HG03280 (cell line): Measurements from ENCODE around the gene RBM26.
A peak's percentile ranks its signal among the peaks of the same experiment; 100 is the strongest.
"Not testable (repeated sequence)": the region's sequence is repeated elsewhere in the genome, so short reads cannot be mapped to it uniquely, and the experiment has no call there.

Source experiments
- ATAC-seq: cut with Tn5 transposase; IDR thresholded peaks from one replicate; pipeline ENCODE4 v1.9.1; 2021; ENCODE audit warnings: mild to moderate bottlenecking, moderate library complexity; ENCODE audit not compliant: unreplicated experiment

Gene RBM26

DNA sequence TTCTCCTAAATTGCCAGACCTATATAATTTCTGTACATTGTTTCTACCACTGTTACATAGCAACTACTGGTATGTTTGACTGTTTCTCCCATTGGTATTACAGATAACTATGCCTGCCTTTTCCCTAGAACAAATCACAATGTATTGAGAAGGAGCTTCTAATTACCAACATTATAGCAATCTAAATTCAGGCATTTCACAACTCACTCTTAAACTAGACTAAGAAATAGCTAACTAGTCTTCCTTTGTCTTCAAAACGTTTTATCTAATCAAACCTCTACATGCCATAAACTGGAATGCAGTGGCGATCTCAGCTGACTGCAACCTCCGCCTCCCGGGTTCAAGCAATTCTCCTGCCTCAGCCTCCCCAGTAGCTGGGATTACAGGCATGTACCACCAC, 18.2 kb downstream of the RBM26 start:
- ATAC-seq = no peak

DNA sequence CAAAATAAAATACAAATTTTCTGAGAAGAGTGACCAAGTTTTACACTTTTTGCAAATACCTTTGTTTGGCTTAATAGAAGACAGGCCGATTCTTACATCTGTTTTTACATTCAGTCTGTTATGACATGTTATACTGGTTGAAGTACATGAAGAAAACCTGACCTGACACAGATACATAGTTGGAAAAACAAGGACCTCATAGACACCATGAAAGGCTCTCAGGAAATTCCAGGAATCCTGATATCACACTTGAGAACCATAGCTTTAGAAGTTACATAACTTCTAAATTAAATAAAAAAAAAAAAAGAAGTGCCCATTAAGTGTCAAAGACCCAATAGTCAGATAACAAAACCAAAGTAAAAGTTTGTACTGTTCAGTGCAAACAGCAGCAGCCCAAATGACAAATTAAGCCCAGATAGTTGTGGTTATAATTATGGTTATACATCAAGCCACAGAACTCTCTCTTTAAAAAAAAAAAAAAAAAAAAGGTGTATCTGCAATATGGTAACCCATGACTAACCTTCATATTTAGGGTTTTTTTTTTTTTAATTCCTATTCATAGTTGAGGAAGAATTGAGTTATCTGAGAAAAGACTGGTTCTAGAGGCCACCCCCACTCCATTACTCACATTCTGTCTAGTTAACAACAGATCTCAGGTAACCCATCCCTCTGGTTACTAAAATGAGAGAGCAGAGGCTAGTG, 19.8 kb downstream of the RBM26 start:
- ATAC-seq = peak; percentile 4

- ATAC-seq = peak; percentile 91
These were observed 20.4 kb downstream of the RBM26 start for GRCh38 chr13:79385694-79386093.

DNA sequence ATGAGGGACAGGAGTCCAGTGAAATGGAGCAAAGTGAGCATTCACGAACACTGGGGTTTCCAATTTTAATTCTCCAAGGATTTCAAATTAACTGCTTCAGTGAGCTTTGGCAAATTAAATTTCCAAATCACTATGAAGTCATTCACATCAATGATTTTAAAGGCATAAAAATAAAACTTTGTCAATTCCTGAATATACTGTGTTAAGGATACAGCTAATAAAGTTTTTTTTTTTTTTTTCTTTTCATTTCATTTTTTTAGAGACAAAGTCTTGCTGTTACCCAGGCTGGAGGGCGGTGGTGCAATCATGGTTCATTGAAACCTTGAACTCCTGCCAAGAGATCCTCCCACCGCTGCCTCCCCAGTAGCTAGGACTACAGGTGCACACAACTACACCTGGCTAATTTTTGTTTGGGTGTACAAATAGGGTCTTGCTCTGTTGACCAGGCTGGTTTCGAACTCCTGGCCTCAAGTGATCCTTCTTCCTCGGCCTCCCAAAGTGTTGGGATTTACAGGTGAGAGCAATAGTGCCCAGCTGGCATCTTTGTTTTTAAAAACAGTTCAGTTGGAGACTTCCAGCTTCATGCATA, 21.9 kb downstream of the RBM26 start:
- ATAC-seq = no peak

GRCh38 chr13:79382545-79383275, 23.3 kb downstream of the RBM26 start:
- ATAC-seq = peak; percentile 52

- ATAC-seq = no peak
These were observed 25.1 kb downstream of the RBM26 start for GRCh38 chr13:79380997-79381396.

GRCh38 chr13:79379274-79379673, 26.8 kb downstream of the RBM26 start:
- ATAC-seq = no peak

- no peak for ATAC-seq
These were observed 29.2 kb downstream of the RBM26 start for GRCh38 chr13:79376843-79377242.

DNA sequence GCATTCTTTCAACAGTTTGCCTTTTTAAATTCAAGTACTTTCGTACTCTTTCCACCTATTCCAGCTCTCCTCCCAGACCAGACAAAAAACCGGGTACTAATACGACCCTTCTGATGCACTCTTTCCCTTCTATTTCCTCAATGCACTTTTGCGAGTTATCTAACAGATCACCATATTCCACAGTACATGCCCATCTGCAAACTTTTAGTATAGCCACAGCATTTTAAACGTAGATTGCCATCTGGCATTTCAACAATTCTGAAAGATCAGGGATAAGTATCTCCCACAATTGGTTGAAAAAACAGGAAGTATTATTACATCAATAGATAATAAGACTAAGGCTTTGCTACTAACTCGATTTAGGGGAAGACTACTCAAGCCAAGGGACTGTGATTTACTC, 31.5 kb downstream of the RBM26 start:
- ATAC-seq = no peak

DNA sequence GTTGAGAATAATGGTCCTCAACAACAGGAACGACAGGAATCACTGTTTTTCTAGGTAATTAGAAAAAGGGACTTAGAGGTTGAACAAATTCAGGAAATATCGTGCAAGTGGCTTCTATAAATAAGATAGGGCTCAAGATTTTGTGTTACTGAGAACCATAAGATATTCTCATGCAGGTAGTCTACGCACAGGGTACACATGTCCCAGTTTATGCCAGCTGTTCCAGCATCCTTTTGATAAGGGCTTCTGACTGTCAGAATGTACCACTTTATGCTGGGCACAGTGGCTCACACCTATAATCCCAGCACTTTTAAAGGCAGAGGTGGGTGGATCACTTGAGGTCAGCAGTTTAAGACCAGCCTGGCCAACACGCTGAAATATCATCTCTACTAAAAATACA, 32.1 kb downstream of the RBM26 start:
- ATAC-seq = no peak

DNA sequence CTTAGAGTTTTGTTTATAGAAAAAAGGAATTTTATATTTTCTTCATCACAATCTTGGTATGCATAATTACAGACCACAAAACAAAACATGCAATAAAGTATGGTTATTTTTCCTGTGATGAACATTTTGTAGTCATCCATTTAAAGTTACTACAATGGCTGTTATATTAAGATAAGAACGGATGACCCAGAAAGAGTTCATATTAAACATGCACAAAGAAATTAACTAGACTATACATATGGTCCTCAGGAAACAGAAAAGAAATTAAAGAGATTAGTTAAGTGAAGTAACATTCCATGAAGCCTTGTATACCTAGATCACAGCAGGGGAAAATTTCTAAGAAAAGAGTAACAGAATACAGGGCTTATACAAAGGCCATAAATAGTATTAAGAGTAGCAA, 36.8 kb downstream of the RBM26 start:
- no peak for ATAC-seq

DNA sequence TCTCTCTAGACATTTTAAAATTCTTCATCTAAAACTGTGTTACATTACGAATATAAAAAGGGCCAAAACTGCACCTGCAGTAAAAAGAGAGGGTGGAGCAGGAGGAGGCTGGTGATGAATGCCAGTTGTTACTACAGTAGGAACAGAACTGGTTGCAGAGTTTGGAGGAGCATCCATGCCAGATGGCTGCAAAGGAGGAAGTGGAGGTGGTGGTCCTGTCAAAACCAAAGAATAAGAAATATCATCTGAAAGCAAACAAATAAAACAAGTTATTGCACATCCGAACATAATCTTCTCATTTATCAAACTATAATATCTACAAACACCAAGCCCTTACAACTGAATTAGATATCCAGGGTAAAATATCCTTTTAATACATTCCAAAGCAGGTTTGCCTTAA, 40.1 kb downstream of the RBM26 start:
- no peak for ATAC-seq

- ATAC-seq = no peak
These were observed 44.8 kb downstream of the RBM26 start for GRCh38 chr13:79361299-79361698.

DNA sequence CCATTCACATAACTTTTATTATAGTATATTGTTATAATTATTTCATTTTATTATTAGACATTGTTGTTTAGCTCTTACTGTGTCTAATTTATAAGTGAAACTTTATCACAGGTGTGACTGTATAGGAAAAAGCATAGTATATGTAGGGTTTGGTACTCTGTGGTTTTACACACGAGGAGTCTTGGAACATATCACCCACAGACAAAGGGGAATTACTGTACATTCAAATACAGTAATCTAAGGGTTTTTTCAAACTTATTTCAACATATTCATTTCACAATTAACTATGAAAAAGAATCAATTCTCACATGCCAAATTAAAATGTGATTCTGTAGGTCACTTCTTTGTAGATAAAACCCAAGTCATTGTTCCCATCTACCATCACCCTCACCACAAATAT, 46.0 kb downstream of the RBM26 start:
- no peak for ATAC-seq

- ATAC-seq = no peak
These were observed 47.0 kb downstream of the RBM26 start for GRCh38 chr13:79359064-79359463.

DNA sequence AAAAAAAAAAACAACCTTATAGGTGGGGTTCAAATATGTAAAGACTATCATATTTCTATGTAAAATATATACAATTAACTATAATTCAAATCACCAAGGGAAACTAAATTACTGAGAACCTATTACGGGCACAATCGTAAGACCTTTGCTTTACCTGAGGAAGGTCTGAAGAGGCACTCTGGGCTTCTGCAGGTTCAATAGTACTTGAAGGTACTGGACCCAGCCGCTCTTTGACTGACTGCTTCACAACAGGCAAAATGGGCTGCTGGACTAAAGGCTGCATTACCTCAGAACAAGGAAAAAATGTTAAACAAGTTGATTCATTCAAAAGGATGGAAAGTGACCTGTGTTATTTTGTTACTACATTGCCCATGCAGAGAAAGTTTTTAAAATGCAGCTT, 51.8 kb downstream of the RBM26 start:
- no peak for ATAC-seq

GRCh38 chr13:79353693-79354092, 52.4 kb downstream of the RBM26 start:
- no peak for ATAC-seq

DNA sequence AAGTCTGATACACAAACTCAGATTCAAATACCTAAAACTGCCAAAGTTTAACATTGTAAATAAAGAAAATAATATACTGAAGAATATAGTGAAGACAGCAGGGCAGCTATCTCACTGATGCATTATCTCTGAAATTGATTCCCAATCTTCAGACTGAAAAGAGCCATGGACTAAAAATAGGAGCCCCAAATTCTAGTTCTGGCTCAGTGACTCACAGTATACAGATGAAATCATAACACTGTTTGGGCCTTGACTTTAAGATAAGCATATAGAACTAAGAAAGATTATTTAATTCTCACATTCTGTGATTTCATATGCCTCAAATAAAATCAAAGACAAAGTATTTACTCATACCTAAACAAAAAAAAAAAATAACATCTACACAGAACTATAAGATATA, 53.9 kb downstream of the RBM26 start:
- ATAC-seq = no peak

- not testable (repeated sequence) for ATAC-seq
These were observed 56.4 kb downstream of the RBM26 start for GRCh38 chr13:79349608-79350007.

DNA sequence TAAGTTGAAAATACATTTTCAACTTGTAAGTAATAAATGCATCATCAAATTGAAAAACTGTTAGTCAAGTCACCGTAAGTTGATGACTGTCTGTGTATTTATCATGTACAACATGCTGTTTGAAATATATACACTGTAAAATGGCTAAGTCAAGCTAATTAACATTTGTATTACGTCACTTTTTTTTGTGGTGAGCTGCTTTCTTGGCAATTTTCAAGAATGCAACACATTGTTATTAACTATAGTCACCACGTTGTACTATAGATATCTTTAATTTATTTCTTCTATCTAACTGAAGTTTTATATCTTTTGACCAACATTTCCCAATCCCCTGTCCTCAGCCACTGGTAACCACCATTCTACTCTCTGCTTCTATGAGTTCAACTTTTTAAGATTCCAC, 57.0 kb downstream of the RBM26 start:
- ATAC-seq = no peak

DNA sequence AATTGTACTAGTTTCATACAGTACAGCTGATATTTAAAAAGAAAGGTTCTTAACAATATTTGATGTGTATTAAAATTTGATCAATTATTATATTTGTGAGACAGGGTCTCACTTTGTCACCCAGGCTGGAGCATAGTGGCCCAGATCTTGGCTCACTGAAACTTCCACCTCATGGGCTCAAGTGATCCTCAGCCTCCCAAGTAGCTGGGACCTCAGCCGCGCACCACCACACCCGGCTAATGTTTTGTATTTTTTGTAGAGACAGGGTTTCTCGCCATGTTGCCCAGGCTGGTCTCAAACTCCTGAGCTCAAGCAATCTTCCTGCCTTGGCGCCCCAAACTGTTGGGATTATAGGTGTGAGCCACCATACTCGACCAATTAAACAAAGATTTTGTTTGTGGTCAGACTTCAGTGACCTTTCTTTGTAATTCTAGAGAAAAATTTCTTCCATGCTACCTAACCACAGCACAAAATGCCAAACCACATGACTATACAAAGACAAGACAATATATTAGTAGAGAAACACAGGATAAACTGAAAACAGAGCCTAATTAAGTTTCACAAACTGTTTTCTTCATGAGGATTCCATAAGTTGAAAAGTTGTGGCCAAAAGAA, 59.6 kb downstream of the RBM26 start:
- ATAC-seq = no peak

DNA sequence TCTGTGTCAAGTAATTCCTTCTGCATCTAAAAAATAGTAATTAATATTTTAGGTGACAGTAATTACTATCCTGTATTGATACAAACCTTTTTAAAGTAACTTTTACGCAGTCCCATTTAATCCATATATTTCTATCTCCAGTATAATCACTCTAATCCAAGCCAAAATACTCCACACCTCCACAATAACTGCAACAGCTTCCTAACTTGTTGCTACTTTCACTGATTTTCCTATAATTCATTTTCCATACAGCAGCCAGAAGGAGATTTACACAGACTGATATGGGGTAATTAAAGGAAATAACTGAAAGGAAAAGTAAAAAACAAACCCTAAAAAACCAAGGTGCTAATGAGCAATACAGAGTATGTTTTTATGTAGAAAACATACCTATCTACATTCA, 64.9 kb downstream of the RBM26 start:
- ATAC-seq = no peak
